ENCODE measurements around the gene ST3GAL2.

GRCh38 chr16:70418993-70419318 is 19.9 kb downstream of the ST3GAL2 start:
- TF ChIP-seq EZH2 (IDR thresholded peaks at IDR 0.05; ENCODE audit: borderline replicate concordance, low read depth, low read length, severe bottlenecking) (no peak), CTCF (IDR thresholded peaks at IDR 0.05; ENCODE audit: borderline replicate concordance, extremely low read depth, low read length, poor library complexity, severe bottlenecking) (no peak)

Measured in DND-41 (cell line).